SIG-M5 (cell line): ENCODE results near the gene SETD7.
A peak's percentile ranks its signal among the peaks of the same experiment; 100 is the strongest.
"Not testable (repeated sequence)": the region's sequence is repeated elsewhere in the genome, so short reads cannot be mapped to it uniquely, and the experiment has no call there.

ENCODE experiments used
- DNase-seq: peaks from one replicate; lab custom pipeline; 2025; lab: John Stamatoyannopoulos, UW

SETD7 gene

GRCh38 chr4:139508581-139509237 is 47.3 kb downstream of the SETD7 start:
- no peak for DNase-seq

GRCh38 chr4:139506774-139507173 is 49.2 kb downstream of the SETD7 start:
- no peak for DNase-seq

- no peak for DNase-seq
These were observed 52.3 kb downstream of the SETD7 start for GRCh38 chr4:139503622-139504166.

- no peak for DNase-seq
These were observed 53.8 kb downstream of the SETD7 start for GRCh38 chr4:139501927-139502899.

- no peak for DNase-seq
These were observed 54.5 kb downstream of the SETD7 start for GRCh38 chr4:139501527-139501926.

GRCh38 chr4:139501117-139501516 is 54.9 kb downstream of the SETD7 start:
- no peak for DNase-seq

- no peak for DNase-seq
These were observed 56.8 kb downstream of the SETD7 start for GRCh38 chr4:139499186-139499585.

- DNase-seq, result no peak
These were observed 62.8 kb downstream of the SETD7 start for GRCh38 chr4:139493176-139493575.

GRCh38 chr4:139492429-139492828 is 63.6 kb downstream of the SETD7 start:
- DNase-seq, result no peak

- no peak for DNase-seq
These were observed 66.4 kb downstream of the SETD7 start for GRCh38 chr4:139489638-139490037.

- no peak for DNase-seq
These were observed 67.6 kb downstream of the SETD7 start for GRCh38 chr4:139488442-139488841.

- DNase-seq, result peak; percentile 54
These were observed 71.2 kb downstream of the SETD7 start for GRCh38 chr4:139484783-139485311.

GRCh38 chr4:139483000-139483399 is 73.0 kb downstream of the SETD7 start:
- DNase-seq, result no peak

GRCh38 chr4:139481465-139481864 is 74.6 kb downstream of the SETD7 start:
- DNase-seq, result no peak

GRCh38 chr4:139476363-139476762 is 79.7 kb downstream of the SETD7 start:
- no peak for DNase-seq

- DNase-seq, result no peak
These were observed 83.2 kb downstream of the SETD7 start for GRCh38 chr4:139472852-139473251.

GRCh38 chr4:139470997-139471665 is 84.9 kb downstream of the SETD7 start:
- DNase-seq, result no peak

GRCh38 chr4:139470295-139470694 is 85.7 kb downstream of the SETD7 start:
- no peak for DNase-seq

GRCh38 chr4:139469869-139470268 is 86.2 kb downstream of the SETD7 start:
- no peak for DNase-seq

GRCh38 chr4:139469216-139469615 is 86.8 kb downstream of the SETD7 start:
- no peak for DNase-seq

- DNase-seq, result not testable (repeated sequence)
These were observed 87.3 kb downstream of the SETD7 start for GRCh38 chr4:139468756-139469155.

- no peak for DNase-seq
These were observed 90.1 kb downstream of the SETD7 start for GRCh38 chr4:139465922-139466321.
